ENCODE measurements around the gene CAMSAP1. TPM values are rescaled to one million over a fixed set of nuclear protein-coding genes. Genes with fewer than 3 reads are reported as not detected.

Gene CAMSAP1
- total RNA-seq, 1 donor, result 26.1 TPM

- no peak for TF ChIP-seq CTCF (IDR thresholded peaks at IDR 0.05; ENCODE audit: extremely low read depth, low read depth, low read length)
- DNase-seq (ENCODE audit: insufficient read length, low spot score, missing footprints), result no peak
- Histone ChIP-seq H3K27ac (ENCODE audit: low read depth, low read length) (no peak overlapping the region), H4K20me1 (ENCODE audit: insufficient read depth, low read length) (no peaks in the 10 kb centered on the region), H3K4me3 (ENCODE audit: insufficient read depth, low read length) (no peak overlapping the region), H3K36me3 (ENCODE audit: insufficient read depth, low read length) (no peaks in the 10 kb centered on the region), H3K4me1 (ENCODE audit: insufficient read depth, low read length) (no peaks in the 10 kb centered on the region), H3K79me2 (ENCODE audit: insufficient read depth, low read length) (no peaks in the 10 kb centered on the region), H3K4me2 (ENCODE audit: insufficient read depth, low read length) (no peak overlapping the region), H3K9me3 (ENCODE audit: low read depth, low read length) (no peaks in the 10 kb centered on the region), H2AFZ (ENCODE audit: low read length) (no peak overlapping the region), H3K27me3 (ENCODE audit: insufficient read depth, low read length) (no peaks in the 10 kb centered on the region)
These were observed 141.1 kb downstream of the CAMSAP1 start for GRCh38 chr9:135766251-135766650.

GRCh38 chr9:135765416-135765815 is 141.9 kb downstream of the CAMSAP1 start:
- Histone ChIP-seq H3K4me3 (ENCODE audit: insufficient read depth, low read length) (no peak overlapping the region), H4K20me1 (ENCODE audit: insufficient read depth, low read length) (no peaks in the 10 kb centered on the region), H3K36me3 (ENCODE audit: insufficient read depth, low read length) (no peaks in the 10 kb centered on the region), H3K27me3 (ENCODE audit: insufficient read depth, low read length) (no peaks in the 10 kb centered on the region), H3K4me2 (ENCODE audit: insufficient read depth, low read length) (no peak overlapping the region), H3K79me2 (ENCODE audit: insufficient read depth, low read length) (no peaks in the 10 kb centered on the region), H3K4me1 (ENCODE audit: insufficient read depth, low read length) (no peaks in the 10 kb centered on the region), H2AFZ (ENCODE audit: low read length) (no peak overlapping the region), H3K27ac (ENCODE audit: low read depth, low read length) (no peak overlapping the region), H3K9me3 (ENCODE audit: low read depth, low read length) (no peaks in the 10 kb centered on the region)
- no peak for DNase-seq (ENCODE audit: insufficient read length, low spot score, missing footprints)
- TF ChIP-seq CTCF (IDR thresholded peaks at IDR 0.05; ENCODE audit: extremely low read depth, low read depth, low read length), result no peak

GRCh38 chr9:135764731-135765130 is 142.6 kb downstream of the CAMSAP1 start:
- no peak overlapping the region for H3K4me3 ChIP-seq (ENCODE audit: insufficient read depth, low read length)
- no peaks in the 10 kb centered on the region for H3K36me3 ChIP-seq (ENCODE audit: insufficient read depth, low read length)
- H3K27ac ChIP-seq (ENCODE audit: low read depth, low read length), result no peak overlapping the region
- no peak for TF ChIP-seq CTCF (IDR thresholded peaks at IDR 0.05; ENCODE audit: extremely low read depth, low read depth, low read length)
- no peak overlapping the region for H2AFZ ChIP-seq (ENCODE audit: low read length)
- no peaks in the 10 kb centered on the region for H3K9me3 ChIP-seq (ENCODE audit: low read depth, low read length)
- H3K4me1 ChIP-seq (ENCODE audit: insufficient read depth, low read length), result no peaks in the 10 kb centered on the region
- H3K4me2 ChIP-seq (ENCODE audit: insufficient read depth, low read length), result no peak overlapping the region
- H3K27me3 ChIP-seq (ENCODE audit: insufficient read depth, low read length), result no peaks in the 10 kb centered on the region
- H4K20me1 ChIP-seq (ENCODE audit: insufficient read depth, low read length), result no peaks in the 10 kb centered on the region
- no peak for DNase-seq (ENCODE audit: insufficient read length, low spot score, missing footprints)
- H3K79me2 ChIP-seq (ENCODE audit: insufficient read depth, low read length), result no peaks in the 10 kb centered on the region

GRCh38 chr9:135763716-135764446 is 143.5 kb downstream of the CAMSAP1 start:
- Histone ChIP-seq H4K20me1 (ENCODE audit: insufficient read depth, low read length) (no peaks in the 10 kb centered on the region), H3K4me2 (ENCODE audit: insufficient read depth, low read length) (no peak overlapping the region), H3K9me3 (ENCODE audit: low read depth, low read length) (no peaks in the 10 kb centered on the region), H3K79me2 (ENCODE audit: insufficient read depth, low read length) (no peaks in the 10 kb centered on the region), H3K27me3 (ENCODE audit: insufficient read depth, low read length) (no peaks in the 10 kb centered on the region), H3K4me1 (ENCODE audit: insufficient read depth, low read length) (no peaks in the 10 kb centered on the region), H3K4me3 (ENCODE audit: insufficient read depth, low read length) (no peak overlapping the region), H2AFZ (ENCODE audit: low read length) (no peak overlapping the region), H3K27ac (ENCODE audit: low read depth, low read length) (no peak overlapping the region), H3K36me3 (ENCODE audit: insufficient read depth, low read length) (no peaks in the 10 kb centered on the region)
- TF ChIP-seq CTCF (IDR thresholded peaks at IDR 0.05; ENCODE audit: extremely low read depth, low read depth, low read length), result no peak
- DNase-seq (ENCODE audit: insufficient read length, low spot score, missing footprints), result no peak

All from osteoblast (primary cell).